Smooth muscle cell (in vitro differentiated cells): ENCODE results near the gene DSPP. TPM values are rescaled to one million over a fixed set of nuclear protein-coding genes. Genes with fewer than 3 reads are reported as not detected.

Source experiments
- DNase-seq: peaks from one replicate; lab custom pipeline; 2025; ENCODE audit not compliant: unreplicated experiment; lab: John Stamatoyannopoulos, UW
- H2AFZ ChIP-seq: fragments of 200-600 bp; sonication (generic); 2 replicates; pipeline ENCODE4 v1.6.0; 2016; ENCODE audit warnings: antibody characterized with exemption, low read depth, mild to moderate bottlenecking
- H3F3A ChIP-seq: fragments of 200-600 bp; sonication (generic); 2 replicates; pipeline ENCODE4 v1.6.0; 2017; ENCODE audit warnings: antibody characterized with exemption, low read depth
- H3K27ac ChIP-seq: fragments of 200-600 bp; sonication (generic); 2 replicates; pipeline ENCODE4 v1.5.1; 2016; ENCODE audit warnings: low read depth, mild to moderate bottlenecking
- H3K27me3 ChIP-seq: fragments of 200-600 bp; sonication (generic); 2 replicates; pipeline ENCODE4 v1.6.1; 2016; ENCODE audit warnings: low read depth, mild to moderate bottlenecking
- H3K36me3 ChIP-seq: fragments of 200-600 bp; sonication (generic); 2 replicates; pipeline ENCODE4 v1.5.1; 2016; ENCODE audit warnings: low read depth
- H3K4me1 ChIP-seq: fragments of 200-600 bp; sonication (generic); 2 replicates; pipeline ENCODE4 v1.5.1; 2016; ENCODE audit warnings: low read depth
- H3K4me2 ChIP-seq: fragments of 200-600 bp; sonication (generic); 2 replicates; pipeline ENCODE4 v1.6.0; 2016; ENCODE audit warnings: mild to moderate bottlenecking
- H3K4me3 ChIP-seq: fragments of 200-600 bp; sonication (generic); 2 replicates; pipeline ENCODE4 v1.5.1; 2016; ENCODE audit warnings: mild to moderate bottlenecking
- H3K79me2 ChIP-seq: fragments of 200-600 bp; sonication (generic); 2 replicates; pipeline ENCODE4 v1.6.0; 2016; ENCODE audit warnings: low read depth, mild to moderate bottlenecking
- H3K9ac ChIP-seq: fragments of 200-600 bp; sonication (generic); 2 replicates; pipeline ENCODE4 v1.6.0; 2016; ENCODE audit warnings: low read depth
- H3K9me3 ChIP-seq: fragments of 200-600 bp; sonication (generic); replicated peaks from 2 replicates; pipeline ENCODE4 v1.5.1; 2016; ENCODE audit warnings: low read depth
- H4K20me1 ChIP-seq: fragments of 200-600 bp; sonication (generic); 2 replicates; pipeline ENCODE4 v1.6.0; 2016; ENCODE audit warnings: low read depth
- CTCF ChIP-seq: fragments of 200-600 bp; sonication (generic); IDR thresholded peaks from 2 replicates; pipeline ENCODE4 v1.5.1; 2017; ENCODE audit warnings: borderline replicate concordance, mild to moderate bottlenecking, antibody characterized with exemption; ENCODE audit not compliant: insufficient read depth, poor library complexity, severe bottlenecking
- WGBS: methylation state at CpG from one replicate; pipeline ENCODE4 v1.1.7; 2016; ENCODE audit warnings: low lambda C conversion rate; 5-methylcytosine and 5-hydroxymethylcytosine counted together
- polyA plus RNA-seq: library from polyadenylated mRNA; unstranded; fragments of >200 nt; fragmentation: Nextera tagmentation; extraction: Ambion mirVana; gene quantifications from 2 replicates; pipeline ENCODE4 v1.2.1, GENCODE V29; 2016
- total RNA-seq: library from RNA; depleted of rRNA; stranded (reverse); fragments of >200 nt; gene quantifications from 2 replicates; pipeline ENCODE4 v1.2.3, GENCODE V29; 2014

Gene DSPP
- total RNA-seq (not detected in 2 replicates), polyA plus RNA-seq (not detected in 2 replicates)

DNA sequence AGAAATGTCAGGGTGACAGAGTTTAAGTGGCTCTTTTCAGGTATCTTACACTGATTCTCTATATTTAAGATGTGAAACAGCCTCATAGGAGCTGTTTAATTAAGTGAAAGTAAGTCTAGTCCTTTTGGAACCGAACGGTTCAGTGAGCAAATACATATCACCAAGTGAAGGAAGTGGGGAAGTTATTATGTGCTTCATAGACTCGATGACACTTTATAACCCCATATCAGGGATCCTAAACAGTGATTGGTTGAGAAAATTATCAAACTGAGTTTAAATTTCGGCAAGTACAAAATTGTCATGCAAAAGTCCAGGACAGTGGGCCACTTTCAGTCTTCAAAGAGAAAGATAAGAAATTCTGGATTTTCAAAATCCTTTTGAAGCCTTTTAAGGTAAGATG is at the start of gene DSPP:
Gene DSPP (plus strand): TSS at position 301 of the 400 bp plus-strand sequence. CDS start 2,380 bp downstream, outside the sequence.
- Histone ChIP-seq H3K4me1 (no peaks in the 10 kb centered on the region), H3K9ac (no peak within 1 kb of the TSS), H3K79me2 (no peaks in the 10 kb centered on the region), H3K4me2 (no peak within 1 kb of the TSS), H2AFZ (no peak within 1 kb of the TSS), H3F3A (no peaks in the 10 kb centered on the region), H3K27ac (no peak within 1 kb of the TSS), H3K27me3 (no peaks in the 10 kb centered on the region), H3K36me3 (no peaks in the 10 kb centered on the region), H4K20me1 (no peaks in the 10 kb centered on the region), H3K9me3 (no peaks in the 10 kb centered on the region), H3K4me3 (no peak within 1 kb of the TSS)
- no peak for TF ChIP-seq CTCF
- WGBS: 94% methylated on average over 4 of the region's 4 CpGs
- DNase-seq: no peak

DNA sequence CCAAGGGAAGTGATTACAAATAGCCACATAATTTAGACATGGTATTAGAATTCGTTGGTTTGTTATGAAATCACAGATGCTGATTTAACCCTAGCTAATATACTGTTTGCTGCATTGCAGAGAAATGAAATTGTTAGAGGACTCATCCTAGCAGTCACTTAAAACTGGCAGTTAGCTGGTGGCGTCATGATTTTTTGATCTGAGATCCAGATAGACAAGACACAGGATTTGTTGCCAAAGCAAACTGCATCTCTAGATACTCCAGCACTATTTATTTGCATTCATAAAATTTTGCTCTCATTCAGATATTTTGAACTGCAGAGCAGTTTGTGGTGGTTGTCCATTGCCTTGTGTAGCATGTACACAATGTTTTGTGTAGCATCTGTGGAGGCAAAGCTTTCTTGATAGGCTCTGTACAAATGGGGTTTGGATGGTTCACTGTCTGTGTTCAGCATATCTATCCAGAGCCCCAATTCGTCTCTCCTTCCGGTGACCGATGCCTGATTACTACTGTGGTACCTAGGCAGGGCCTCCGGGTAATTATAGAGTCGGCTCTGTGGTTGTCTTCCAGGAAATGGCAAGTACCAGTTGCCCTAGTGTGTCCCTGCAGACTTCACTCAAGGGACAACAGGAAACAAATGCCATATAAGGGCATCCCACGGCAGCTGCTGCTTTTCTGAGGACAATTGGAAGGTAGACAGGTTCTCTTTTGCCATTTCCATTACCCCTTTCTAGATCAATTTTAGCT is 49.1 kb upstream of the DSPP start:
- Histone ChIP-seq H3K4me3 (no peak overlapping the region), H3K27ac (no peak overlapping the region), H3F3A (no peaks in the 10 kb centered on the region), H2AFZ (no peak overlapping the region), H3K4me1 (no peaks in the 10 kb centered on the region), H3K9ac (no peak overlapping the region), H4K20me1 (no peaks in the 10 kb centered on the region), H3K79me2 (no peaks in the 10 kb centered on the region), H3K9me3 (no peaks in the 10 kb centered on the region), H3K27me3 (no peaks in the 10 kb centered on the region), H3K4me2 (no peak overlapping the region), H3K36me3 (no peaks in the 10 kb centered on the region)
- no peak for TF ChIP-seq CTCF
- WGBS: 58% methylated on average over 8 of the region's 8 CpGs
- DNase-seq: no peak

- Histone ChIP-seq H3K27ac (no peak overlapping the region), H3K4me1 (no peaks in the 10 kb centered on the region), H3K4me2 (no peak overlapping the region), H4K20me1 (no peaks in the 10 kb centered on the region), H3K27me3 (no peaks in the 10 kb centered on the region), H3F3A (no peaks in the 10 kb centered on the region), H3K9me3 (no peaks in the 10 kb centered on the region), H2AFZ (no peak overlapping the region), H3K9ac (no peak overlapping the region), H3K79me2 (no peaks in the 10 kb centered on the region), H3K36me3 (no peaks in the 10 kb centered on the region), H3K4me3 (no peak overlapping the region)
- WGBS: 98% methylated on average over 2 of the region's 2 CpGs
- DNase-seq: no peak
- no peak for TF ChIP-seq CTCF
Measured at GRCh38 chr4:87560802-87561201, 47.5 kb upstream of the DSPP start.

DNA sequence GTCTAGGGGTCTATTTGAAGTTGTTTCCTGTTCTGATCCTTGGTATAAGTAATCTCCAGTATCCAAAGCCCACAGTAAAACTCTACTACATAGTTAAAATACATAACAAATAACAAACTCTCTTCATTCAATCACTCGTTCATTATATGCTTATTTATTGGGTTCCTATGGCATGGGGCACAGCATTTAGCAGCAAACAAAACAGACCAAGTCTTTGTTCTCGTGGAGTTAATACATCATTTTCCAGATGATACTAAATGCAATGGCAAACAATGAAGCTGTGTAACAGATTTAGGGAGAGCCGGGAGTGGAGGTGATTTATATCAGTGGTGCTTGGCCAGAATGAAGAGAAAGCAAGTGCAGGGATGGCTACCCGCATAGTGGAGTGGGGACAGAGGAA is 42.6 kb upstream of the DSPP start:
- H3K9ac ChIP-seq: no peak overlapping the region
- no peak overlapping the region for H3K27ac ChIP-seq
- 97% methylated on average over 4 of the region's 4 CpGs for WGBS
- no peak for TF ChIP-seq CTCF
- H3K4me1 ChIP-seq: no peaks in the 10 kb centered on the region
- no peaks in the 10 kb centered on the region for H3K79me2 ChIP-seq
- no peak overlapping the region for H3K4me2 ChIP-seq
- no peak overlapping the region for H3K4me3 ChIP-seq
- no peaks in the 10 kb centered on the region for H3F3A ChIP-seq
- no peak overlapping the region for H2AFZ ChIP-seq
- H4K20me1 ChIP-seq: no peaks in the 10 kb centered on the region
- H3K27me3 ChIP-seq: no peaks in the 10 kb centered on the region
- H3K9me3 ChIP-seq: no peaks in the 10 kb centered on the region
- H3K36me3 ChIP-seq: no peaks in the 10 kb centered on the region
- DNase-seq: no peak
